Chondrocyte (in vitro differentiated cells): Measurements from ENCODE around the gene PFKP. TPM values are rescaled to one million over a fixed set of nuclear protein-coding genes. Genes with fewer than 3 reads are reported as not detected.

Experiments used
- DNase-seq: peaks from one replicate; pipeline ENCODE4 v3.0.0; 2021; ENCODE audit warnings: mixed read lengths, low spot score
- H3K27ac Mint-ChIP-seq: one replicate; pipeline ENCODE4 v1.8.0; 2021; ENCODE audit warnings: mild to moderate bottlenecking, moderate library complexity, mixed read lengths; ENCODE audit not compliant: unreplicated experiment
- H3K27me3 Mint-ChIP-seq: 2 replicates; pipeline ENCODE4 v1.8.0; 2021; ENCODE audit warnings: low read depth, mixed read lengths
- H3K36me3 Mint-ChIP-seq: 2 replicates; pipeline ENCODE4 v1.8.0; 2021; ENCODE audit warnings: low read depth, mixed read lengths
- H3K4me1 Mint-ChIP-seq: 2 replicates; pipeline ENCODE4 v1.8.0; 2021; ENCODE audit warnings: low read depth, mild to moderate bottlenecking, mixed read lengths
- H3K4me3 Mint-ChIP-seq: one replicate; pipeline ENCODE4 v1.8.0; 2021; ENCODE audit warnings: mild to moderate bottlenecking, moderate library complexity, mixed read lengths; ENCODE audit not compliant: unreplicated experiment
- H3K9me3 Mint-ChIP-seq: 2 replicates; pipeline ENCODE4 v1.8.0; 2021; ENCODE audit warnings: low read depth, mixed read lengths
- CTCF ChIP-seq: fragments of 200-600 bp; sonication (generic); IDR thresholded peaks from 2 replicates; pipeline ENCODE4 v1.5.0; 2021; ENCODE audit warnings: antibody characterized with exemption, mild to moderate bottlenecking, moderate library complexity
- total RNA-seq: library from RNA; stranded (reverse); gene quantifications from 3 replicates; pipeline ENCODE4 v1.2.1, GENCODE V29; 2021

The PFKP gene
- total RNA-seq, 1 donor from 2014 or later: 182 TPM

DNA sequence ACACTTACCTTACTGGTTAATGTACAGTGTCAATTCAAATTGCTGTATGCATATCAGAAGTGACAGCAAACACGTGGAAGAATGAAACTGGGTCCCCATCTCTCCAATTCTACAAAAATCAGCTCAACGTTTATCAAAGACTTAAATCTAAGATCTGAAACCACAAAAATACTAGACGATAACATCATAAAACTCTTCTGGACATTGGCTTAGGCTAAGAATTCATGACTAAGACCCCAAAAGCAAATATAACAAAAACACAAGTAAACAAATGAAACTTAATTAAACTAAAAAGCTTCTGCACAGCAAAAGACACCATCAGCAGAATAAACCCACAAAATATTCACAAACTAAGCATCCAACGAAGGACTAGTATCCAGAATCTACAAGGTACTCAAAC, 35.9 kb upstream of the PFKP start:
- no peak overlapping the region for H3K27ac Mint-ChIP-seq
- H3K9me3 Mint-ChIP-seq: no peaks in the 10 kb centered on the region
- DNase-seq: no peak
- no peaks in the 10 kb centered on the region for H3K36me3 Mint-ChIP-seq
- H3K4me1 Mint-ChIP-seq: peaks cover 13% of the 10 kb centered on the region
- H3K27me3 Mint-ChIP-seq: no peaks in the 10 kb centered on the region
- TF ChIP-seq CTCF: no peak
- no peak overlapping the region for H3K4me3 Mint-ChIP-seq

DNA sequence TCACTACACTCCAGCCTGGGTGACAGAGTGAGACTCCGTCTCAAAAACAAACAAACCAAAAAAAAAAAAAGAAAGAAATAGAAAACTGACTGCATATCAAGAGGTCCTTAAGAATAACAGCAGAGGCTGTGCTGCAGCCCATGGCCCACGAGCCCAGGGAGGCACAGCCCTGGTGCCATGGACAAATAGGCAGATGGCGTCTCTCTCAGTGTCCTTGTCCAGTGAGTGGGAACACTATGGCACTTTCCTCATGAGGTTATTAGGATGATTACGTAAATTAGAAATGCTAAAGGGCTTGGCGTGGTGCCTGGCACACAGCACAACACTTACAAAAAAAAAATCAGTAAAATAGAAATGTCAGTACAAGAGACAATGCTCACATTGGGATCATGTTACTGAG, 33.4 kb upstream of the PFKP start:
- Mint-ChIP-seq H3K4me3 (no peak overlapping the region), H3K27ac (no peak overlapping the region)

GRCh38 chr10:3034616-3035015, 32.7 kb upstream of the PFKP start:
- Mint-ChIP-seq H3K36me3 (no peaks in the 10 kb centered on the region), H3K4me3 (no peak overlapping the region), H3K27me3 (no peaks in the 10 kb centered on the region), H3K9me3 (no peaks in the 10 kb centered on the region), H3K27ac (no peak overlapping the region), H3K4me1 (peaks cover 9% of the 10 kb centered on the region)
- DNase-seq: no peak
- no peak for TF ChIP-seq CTCF

More for the DNA sequence above, 33.4 kb upstream of the PFKP start:
- no peak for DNase-seq
- no peak for TF ChIP-seq CTCF
- Mint-ChIP-seq H3K27me3 (no peaks in the 10 kb centered on the region), H3K9me3 (no peaks in the 10 kb centered on the region), H3K4me1 (peaks cover 13% of the 10 kb centered on the region), H3K36me3 (no peaks in the 10 kb centered on the region)

DNA sequence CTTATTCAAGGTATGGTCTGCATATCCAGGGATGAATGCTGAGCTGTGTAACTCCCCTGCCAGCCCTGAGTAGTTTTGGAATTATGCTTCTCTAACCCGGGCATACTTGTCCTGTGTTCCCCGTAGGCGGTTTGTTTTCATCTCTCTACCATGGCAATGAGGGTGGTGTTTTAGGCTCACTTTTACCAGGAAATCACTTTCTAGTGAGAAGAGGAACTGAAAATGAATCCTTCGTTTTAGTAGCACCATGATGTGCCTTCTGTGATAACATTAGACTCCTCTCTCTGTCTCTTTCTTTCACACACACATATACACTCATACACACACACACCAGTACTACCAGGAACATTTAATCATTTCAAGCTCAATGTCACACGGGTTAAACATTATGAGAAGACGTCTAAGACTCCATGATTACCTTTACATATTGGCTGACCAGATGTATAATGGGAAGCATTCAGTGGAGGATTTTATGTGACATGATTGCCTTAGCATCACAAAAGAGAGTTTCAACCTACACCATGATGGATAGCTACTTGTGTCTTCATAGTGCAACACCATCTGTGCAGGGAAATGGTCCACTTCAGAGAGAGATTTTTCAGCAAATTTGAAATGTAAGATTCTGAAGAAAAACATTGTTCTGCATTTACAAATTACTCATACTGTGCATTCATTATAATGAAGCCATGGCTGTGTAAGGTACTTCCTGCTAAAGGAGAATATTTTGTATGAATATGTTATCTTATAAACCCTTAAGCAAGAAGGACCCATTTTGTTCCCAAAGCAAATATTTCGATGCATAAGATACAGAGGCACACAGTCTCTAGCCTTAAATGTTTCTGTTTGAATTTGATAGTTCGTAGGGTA, 31.0 kb upstream of the PFKP start:
- Mint-ChIP-seq H3K4me3 (no peak overlapping the region), H3K27ac (no peak overlapping the region), H3K27me3 (no peaks in the 10 kb centered on the region), H3K9me3 (no peaks in the 10 kb centered on the region), H3K4me1 (peaks cover 5% of the 10 kb centered on the region), H3K36me3 (no peaks in the 10 kb centered on the region)
- TF ChIP-seq CTCF: no peak
- no peak for DNase-seq

DNA sequence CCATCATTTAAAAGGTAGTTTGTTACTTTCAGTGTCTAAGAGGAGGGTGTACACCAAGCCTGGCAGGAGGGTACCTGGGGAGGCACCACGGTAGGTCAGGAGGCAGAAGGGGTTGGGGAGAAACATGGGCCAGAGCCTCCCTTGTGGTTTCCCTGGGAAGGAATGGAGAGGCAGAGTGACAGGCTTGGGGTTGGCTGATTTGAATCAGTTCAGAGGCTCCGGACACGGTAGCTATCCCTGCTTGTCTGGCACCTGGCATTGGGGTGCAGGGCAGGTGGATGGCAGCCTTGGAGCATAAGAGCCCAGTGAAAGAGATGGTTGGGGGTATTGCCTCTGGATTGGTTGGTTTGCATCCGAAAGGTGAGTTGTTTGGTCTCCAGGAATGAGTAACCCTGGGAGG, 30.2 kb upstream of the PFKP start:
- TF ChIP-seq CTCF: no peak
- Mint-ChIP-seq H3K36me3 (no peaks in the 10 kb centered on the region), H3K27ac (no peak overlapping the region), H3K4me1 (peaks cover 5% of the 10 kb centered on the region), H3K9me3 (no peaks in the 10 kb centered on the region), H3K27me3 (no peaks in the 10 kb centered on the region), H3K4me3 (no peak overlapping the region)
- no peak for DNase-seq
